Thoracic aorta (tissue), 2 donors: ENCODE results near the gene CTRB1. TPM values are rescaled to one million over a fixed set of nuclear protein-coding genes. Genes with fewer than 3 reads are reported as not detected.
"Not testable (repeated sequence)": the region's sequence is repeated elsewhere in the genome, so short reads cannot be mapped to it uniquely, and the experiment has no call there.

Experiments used
- ATAC-seq: fragments of 150-250 bp; one replicate; pipeline ENCODE4 v1.8.0; 2017; ENCODE audit warnings: low read depth; ENCODE audit not compliant: insufficient number of reproducible peaks, low FRiP score
- DNase-seq: peaks from one replicate; pipeline ENCODE4 v3.0.0-alpha.2; 2020; ENCODE audit warnings: low spot score
- H3K27ac ChIP-seq, 2 donors: fragments of 200-600 bp; sonication (generic); 1 replicate in 1 of 2; 2 replicates in 1 of 2; pipeline ENCODE4 v1.5.1; 2016; ENCODE audit warnings: mild to moderate bottlenecking in 2 of 2, moderate library complexity in 2 of 2
- H3K27me3 ChIP-seq: fragments of 200-600 bp; sonication (generic); replicated peaks from 2 replicates; pipeline ENCODE4 v1.6.0; 2016; ENCODE audit warnings: mild to moderate bottlenecking; ENCODE audit not compliant: insufficient read depth
- H3K36me3 ChIP-seq: fragments of 200-600 bp; sonication (generic); one replicate; pipeline ENCODE4 v1.5.1; 2016
- H3K4me1 ChIP-seq, 2 donors: fragments of 200-600 bp; sonication (generic); 1 replicate in 1 of 2; 2 replicates in 1 of 2; pipeline versions ENCODE4 v1.5.1 to v1.6.0; 2016; ENCODE audit warnings: low read depth in 2 of 2, mild to moderate bottlenecking in 1 of 2; ENCODE audit not compliant: control insufficient read depth in 1 of 2
- H3K4me3 ChIP-seq: fragments of 200-600 bp; sonication (generic); 2 replicates; pipeline ENCODE4 v1.5.1; 2016; ENCODE audit warnings: mild to moderate bottlenecking
- H3K9me3 ChIP-seq: fragments of 200-600 bp; sonication (generic); 2 replicates; pipeline ENCODE4 v1.5.1; 2016
- total RNA-seq, 2 donors: library from RNA; depleted of rRNA; stranded (reverse); fragments of >200 nt; gene quantifications; one replicate each; pipeline versions ENCODE4 v1.1.0 to v1.2.3, GENCODE V29; 2016
- TF ChIP-seq, protein P1 (sequence below): fragments of 200-600 bp; sonication (generic); IDR thresholded peaks from one replicate; pipeline ENCODE4 v1.5.1; 2019; ENCODE audit warnings: antibody characterized with exemption

CTRB1 gene
- total RNA-seq, 2 donors from 2014 or later = 4.9 to 9.3 TPM

DNA sequence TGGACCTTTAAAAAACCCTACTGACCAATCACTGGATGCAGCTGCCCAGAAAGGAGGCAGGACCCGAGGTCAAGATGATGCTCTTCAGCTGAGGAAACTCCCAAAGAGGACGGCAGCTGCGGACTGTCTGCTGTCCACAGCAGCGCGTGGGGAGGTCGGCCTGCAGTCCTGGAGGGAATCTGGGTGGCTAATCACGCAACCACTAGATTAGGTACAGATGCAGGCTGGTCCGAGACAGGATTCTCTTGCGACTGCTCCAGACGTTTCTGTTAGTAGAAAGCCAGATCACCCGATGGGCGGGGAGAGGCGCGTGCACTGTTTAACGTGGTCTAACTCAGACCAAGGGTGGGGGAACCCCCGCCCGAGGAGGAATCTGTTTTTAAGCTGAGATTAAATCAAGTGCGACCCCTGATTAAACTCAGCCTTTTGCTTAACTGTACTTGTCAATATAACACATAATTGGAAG, 20.6 kb upstream of the CTRB1 start:
- TF ChIP-seq, protein P1, sequence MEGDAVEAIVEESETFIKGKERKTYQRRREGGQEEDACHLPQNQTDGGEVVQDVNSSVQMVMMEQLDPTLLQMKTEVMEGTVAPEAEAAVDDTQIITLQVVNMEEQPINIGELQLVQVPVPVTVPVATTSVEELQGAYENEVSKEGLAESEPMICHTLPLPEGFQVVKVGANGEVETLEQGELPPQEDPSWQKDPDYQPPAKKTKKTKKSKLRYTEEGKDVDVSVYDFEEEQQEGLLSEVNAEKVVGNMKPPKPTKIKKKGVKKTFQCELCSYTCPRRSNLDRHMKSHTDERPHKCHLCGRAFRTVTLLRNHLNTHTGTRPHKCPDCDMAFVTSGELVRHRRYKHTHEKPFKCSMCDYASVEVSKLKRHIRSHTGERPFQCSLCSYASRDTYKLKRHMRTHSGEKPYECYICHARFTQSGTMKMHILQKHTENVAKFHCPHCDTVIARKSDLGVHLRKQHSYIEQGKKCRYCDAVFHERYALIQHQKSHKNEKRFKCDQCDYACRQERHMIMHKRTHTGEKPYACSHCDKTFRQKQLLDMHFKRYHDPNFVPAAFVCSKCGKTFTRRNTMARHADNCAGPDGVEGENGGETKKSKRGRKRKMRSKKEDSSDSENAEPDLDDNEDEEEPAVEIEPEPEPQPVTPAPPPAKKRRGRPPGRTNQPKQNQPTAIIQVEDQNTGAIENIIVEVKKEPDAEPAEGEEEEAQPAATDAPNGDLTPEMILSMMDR = no peak
- ATAC-seq = no peak
- no peaks in the 10 kb centered on the region for H3K27me3 ChIP-seq
- peaks cover 7 to 20% of the 10 kb centered on the region in 2 donors for H3K4me1 ChIP-seq
- DNase-seq = no peak
- no peak overlapping the region for H3K4me3 ChIP-seq
- no peak overlapping the region for H3K27ac ChIP-seq
- no peaks in the 10 kb centered on the region for H3K36me3 ChIP-seq
- no peaks in the 10 kb centered on the region for H3K9me3 ChIP-seq

DNA sequence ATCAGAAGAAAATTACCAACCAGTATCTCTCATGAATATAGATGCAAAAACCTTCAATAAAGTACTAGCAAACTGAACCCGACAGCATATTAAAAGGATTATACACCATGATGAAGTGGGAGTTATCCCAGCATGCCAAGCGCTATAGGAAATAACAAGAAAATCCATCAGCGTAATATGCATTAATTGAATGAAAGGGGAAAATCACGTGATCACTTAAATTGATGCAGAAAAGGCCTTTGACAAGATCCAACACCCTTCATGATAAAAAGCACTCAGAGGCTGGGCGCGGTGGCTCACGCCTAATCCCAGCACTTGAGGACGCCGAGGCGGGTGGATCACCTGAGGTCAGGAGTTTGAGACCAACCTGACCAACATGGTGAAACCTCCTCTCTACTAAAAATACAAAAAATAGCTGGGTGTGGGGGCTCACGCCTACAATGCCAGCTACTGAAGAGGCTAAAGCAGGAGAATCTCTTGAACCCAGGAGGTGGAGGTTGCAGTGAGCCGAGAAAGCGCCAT, 16.7 kb upstream of the CTRB1 start:
- Histone ChIP-seq H3K27ac (no peak overlapping the region), H3K4me1 (peaks cover 7 to 20% of the 10 kb centered on the region in 2 donors), H3K27me3 (no peaks in the 10 kb centered on the region), H3K4me3 (no peak overlapping the region), H3K9me3 (no peaks in the 10 kb centered on the region), H3K36me3 (no peaks in the 10 kb centered on the region)
- TF ChIP-seq, protein P1 = no peak
- no peak for ATAC-seq
- DNase-seq = no peak

DNA sequence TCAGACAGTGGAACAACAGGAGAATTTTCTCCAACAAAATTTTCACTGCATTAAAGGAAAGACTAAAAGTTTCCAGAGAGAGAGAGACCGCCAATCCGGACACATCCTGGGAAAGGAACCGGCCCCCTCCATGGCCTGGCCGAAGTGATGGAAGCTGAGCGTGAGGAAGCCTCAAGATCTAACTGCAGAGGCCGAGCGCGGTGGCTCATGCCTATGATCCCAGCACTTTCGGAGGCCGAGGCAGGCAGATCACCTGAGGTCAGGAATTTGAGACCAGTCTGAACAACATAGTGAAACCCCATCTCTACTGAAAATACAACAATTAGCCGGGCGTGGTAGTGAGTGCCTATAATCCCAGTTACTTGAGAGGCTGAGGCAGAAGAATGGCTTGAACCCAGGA, 15.7 kb upstream of the CTRB1 start:
- no peaks in the 10 kb centered on the region for H3K36me3 ChIP-seq
- TF ChIP-seq, protein P1 = no peak
- ATAC-seq (no peak), DNase-seq (no peak)
- H3K9me3 ChIP-seq = no peaks in the 10 kb centered on the region
- H3K4me3 ChIP-seq = no peak overlapping the region
- H3K4me1 ChIP-seq = peaks cover 7 to 20% of the 10 kb centered on the region in 2 donors
- H3K27me3 ChIP-seq = no peaks in the 10 kb centered on the region
- H3K27ac ChIP-seq = no peak overlapping the region

DNA sequence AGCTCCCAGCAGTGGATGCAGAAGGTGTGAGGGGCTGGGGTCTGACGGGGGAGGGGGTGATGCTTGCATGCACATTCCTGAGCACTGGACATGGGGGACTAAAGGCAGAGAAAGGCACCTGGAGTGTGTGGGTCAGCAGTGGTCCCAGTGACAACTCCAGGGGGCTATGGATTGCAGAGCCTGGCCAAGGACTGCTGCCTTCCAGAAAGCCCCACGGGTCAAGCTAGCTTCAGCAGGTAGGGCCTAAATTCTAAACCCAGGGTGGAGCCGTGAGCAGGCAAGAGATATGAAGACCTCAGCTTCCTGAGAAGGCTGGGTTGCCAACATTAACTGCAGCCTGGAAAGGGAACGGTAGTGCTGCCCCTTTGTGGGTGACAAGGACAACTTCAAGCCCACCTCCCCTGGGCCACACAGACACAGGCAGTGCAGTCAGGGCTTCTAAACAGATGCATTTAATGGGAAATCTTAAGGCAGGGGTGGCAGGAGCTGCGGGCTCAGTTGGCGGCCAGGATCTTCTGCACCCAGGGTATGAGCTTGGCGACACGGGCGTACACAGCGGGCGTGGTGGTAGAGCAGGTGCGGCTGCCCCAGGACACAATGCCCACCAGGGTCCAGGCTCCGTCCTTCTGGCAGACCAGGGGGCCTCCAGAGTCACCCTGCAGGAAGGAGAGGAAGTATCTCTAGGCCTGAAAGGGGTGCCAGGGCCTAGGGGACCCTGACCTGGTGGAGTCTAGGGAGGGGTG, 14.9 kb upstream of the CTRB1 start:
- no peak for DNase-seq
- TF ChIP-seq, protein P1 = no peak
- no peaks in the 10 kb centered on the region for H3K36me3 ChIP-seq

DNA sequence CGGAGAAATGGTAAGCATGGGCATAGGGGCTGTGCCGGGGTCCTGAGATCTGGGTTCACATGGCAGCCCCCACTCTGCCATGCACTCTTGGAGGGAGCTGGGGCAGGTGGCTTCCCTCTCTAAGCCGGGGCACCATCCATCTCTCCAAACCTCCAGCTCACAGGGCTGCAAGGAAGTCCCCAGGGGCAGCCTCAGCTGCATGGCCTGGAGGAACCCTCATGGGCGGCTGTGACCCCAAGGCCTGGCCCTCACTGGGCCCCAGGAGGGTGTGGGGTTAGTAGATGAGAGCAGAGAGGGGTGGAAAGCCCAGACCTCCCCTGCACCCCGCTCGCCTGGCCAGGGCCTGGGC, 14.4 kb upstream of the CTRB1 start:
- DNase-seq (no peak), ATAC-seq (no peak)

More for the DNA sequence above, 14.9 kb upstream of the CTRB1 start:
- H3K27ac ChIP-seq = no peak overlapping the region
- no peak for ATAC-seq
- H3K9me3 ChIP-seq = no peaks in the 10 kb centered on the region
- no peak overlapping the region for H3K4me3 ChIP-seq
- no peaks in the 10 kb centered on the region for H3K27me3 ChIP-seq
- H3K4me1 ChIP-seq = peaks cover 7 to 20% of the 10 kb centered on the region in 2 donors

DNA sequence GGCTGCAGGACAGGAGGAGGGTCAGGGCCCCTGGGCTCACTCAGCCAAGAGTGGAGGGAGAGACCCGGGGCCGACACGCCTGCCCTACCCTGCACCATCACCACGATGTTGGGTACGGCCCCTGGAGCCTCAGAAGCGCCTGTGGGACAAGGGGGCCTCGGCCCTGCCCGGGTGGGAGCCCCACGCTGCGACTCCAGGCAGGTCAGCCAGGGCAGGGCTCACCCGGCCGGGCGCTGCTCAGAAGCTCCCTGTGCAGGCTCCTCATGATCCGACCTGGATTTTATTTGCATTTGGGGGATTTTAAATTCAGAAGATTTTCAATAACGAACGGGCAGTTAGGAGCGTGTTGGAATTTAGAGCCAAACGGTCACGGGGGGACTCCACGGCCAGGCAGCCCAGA, 13.9 kb upstream of the CTRB1 start:
- H3K4me1 ChIP-seq = peaks cover 7 to 15% of the 10 kb centered on the region in 2 donors
- ATAC-seq, H3K4me3 ChIP-seq, DNase-seq, H3K27ac ChIP-seq, H3K9me3 ChIP-seq, H3K36me3 ChIP-seq, H3K27me3 ChIP-seq: not testable (repeated sequence)

More for the DNA sequence above, 14.4 kb upstream of the CTRB1 start:
- no peak overlapping the region for H3K4me3 ChIP-seq
- peaks cover 7 to 20% of the 10 kb centered on the region in 2 donors for H3K4me1 ChIP-seq
- no peaks in the 10 kb centered on the region for H3K36me3 ChIP-seq
- no peak overlapping the region for H3K27ac ChIP-seq
- TF ChIP-seq, protein P1 = no peak
- no peaks in the 10 kb centered on the region for H3K9me3 ChIP-seq
- H3K27me3 ChIP-seq = no peaks in the 10 kb centered on the region

DNA sequence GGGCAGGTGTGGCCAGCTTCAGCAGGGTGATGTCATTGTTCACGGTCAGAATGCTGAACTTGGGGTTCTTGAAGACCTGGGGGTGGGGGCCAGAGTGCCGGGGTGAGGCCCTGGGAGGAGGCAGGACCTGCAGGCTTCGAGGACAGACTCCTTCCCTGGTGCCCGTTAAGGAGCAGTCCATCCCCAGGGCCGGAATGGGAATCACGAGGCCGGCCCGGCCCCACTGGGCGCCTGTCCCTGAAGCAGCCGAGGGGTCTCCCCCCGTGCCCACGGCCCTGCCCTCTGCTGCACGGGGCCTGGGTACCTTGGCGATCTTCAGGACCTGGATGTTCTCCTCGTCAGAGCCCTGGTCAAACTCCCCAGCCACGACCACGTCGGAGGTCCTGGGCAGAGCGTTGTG, 13.3 kb upstream of the CTRB1 start:
- ATAC-seq, H3K4me1 ChIP-seq, H3K4me3 ChIP-seq, H3K27me3 ChIP-seq, H3K36me3 ChIP-seq, H3K27ac ChIP-seq, DNase-seq, H3K9me3 ChIP-seq: not testable (repeated sequence)
